ENCODE measurements around the gene CRAMP1.

Gene CRAMP1

GRCh38 chr16:1630450-1631213 is 18.5 kb downstream of the CRAMP1 start:
- no peaks in the 10 kb centered on the region for H3K27me3 ChIP-seq (ENCODE audit: insufficient read depth, low read length)
- H3K4me3 ChIP-seq (ENCODE audit: low read length) = no peak overlapping the region
- H3K4me1 ChIP-seq (ENCODE audit: insufficient read depth, low read length) = no peaks in the 10 kb centered on the region
- peaks cover 76% of the 10 kb centered on the region for H3K36me3 ChIP-seq (ENCODE audit: insufficient read depth, low read length)
- no peaks in the 10 kb centered on the region for H3K9me3 ChIP-seq (ENCODE audit: low read length)
- H2AFZ ChIP-seq (ENCODE audit: low read depth, low read length) = no peak overlapping the region

- Histone ChIP-seq H3K36me3 (ENCODE audit: insufficient read depth, low read length) (peaks cover 74% of the 10 kb centered on the region), H3K9me3 (ENCODE audit: low read length) (no peaks in the 10 kb centered on the region), H2AFZ (ENCODE audit: low read depth, low read length) (no peak overlapping the region)
Measured at GRCh38 chr16:1631230-1631629, 19.1 kb downstream of the CRAMP1 start.

GRCh38 chr16:1631931-1632637 is 19.9 kb downstream of the CRAMP1 start:
- Histone ChIP-seq H2AFZ (ENCODE audit: low read depth, low read length) (no peak overlapping the region), H3K4me1 (ENCODE audit: insufficient read depth, low read length) (no peaks in the 10 kb centered on the region), H3K27me3 (ENCODE audit: insufficient read depth, low read length) (no peaks in the 10 kb centered on the region), H3K4me3 (ENCODE audit: low read length) (no peak overlapping the region), H3K36me3 (ENCODE audit: insufficient read depth, low read length) (peaks cover 70% of the 10 kb centered on the region), H3K9me3 (ENCODE audit: low read length) (no peaks in the 10 kb centered on the region)

More at GRCh38 chr16:1631230-1631629, 19.1 kb downstream of the CRAMP1 start:
- Histone ChIP-seq H3K4me1 (ENCODE audit: insufficient read depth, low read length) (no peaks in the 10 kb centered on the region), H3K4me3 (ENCODE audit: low read length) (no peak overlapping the region), H3K27me3 (ENCODE audit: insufficient read depth, low read length) (no peaks in the 10 kb centered on the region)

- no peaks in the 10 kb centered on the region for H3K27me3 ChIP-seq (ENCODE audit: insufficient read depth, low read length)
- H3K36me3 ChIP-seq (ENCODE audit: insufficient read depth, low read length) = peaks cover 70% of the 10 kb centered on the region
- H2AFZ ChIP-seq (ENCODE audit: low read depth, low read length) = no peak overlapping the region
- no peaks in the 10 kb centered on the region for H3K9me3 ChIP-seq (ENCODE audit: low read length)
- H3K4me1 ChIP-seq (ENCODE audit: insufficient read depth, low read length) = no peaks in the 10 kb centered on the region
- H3K4me3 ChIP-seq (ENCODE audit: low read length) = no peak overlapping the region
Measured at GRCh38 chr16:1632638-1632970, 20.4 kb downstream of the CRAMP1 start.

GRCh38 chr16:1633310-1633709 is 21.1 kb downstream of the CRAMP1 start:
- no peak overlapping the region for H3K4me3 ChIP-seq (ENCODE audit: low read length)
- H3K4me1 ChIP-seq (ENCODE audit: insufficient read depth, low read length) = no peaks in the 10 kb centered on the region
- H2AFZ ChIP-seq (ENCODE audit: low read depth, low read length) = no peak overlapping the region
- H3K36me3 ChIP-seq (ENCODE audit: insufficient read depth, low read length) = peaks cover 76% of the 10 kb centered on the region
- H3K9me3 ChIP-seq (ENCODE audit: low read length) = no peaks in the 10 kb centered on the region
- no peaks in the 10 kb centered on the region for H3K27me3 ChIP-seq (ENCODE audit: insufficient read depth, low read length)

- H3K36me3 ChIP-seq (ENCODE audit: insufficient read depth, low read length) = peaks cover 82% of the 10 kb centered on the region
- no peaks in the 10 kb centered on the region for H3K9me3 ChIP-seq (ENCODE audit: low read length)
Measured at GRCh38 chr16:1634541-1634940, 22.4 kb downstream of the CRAMP1 start.

GRCh38 chr16:1635070-1635469 is 22.9 kb downstream of the CRAMP1 start:
- Histone ChIP-seq H3K4me3 (ENCODE audit: low read length) (no peak overlapping the region), H3K9me3 (ENCODE audit: low read length) (no peaks in the 10 kb centered on the region), H3K36me3 (ENCODE audit: insufficient read depth, low read length) (peaks cover 88% of the 10 kb centered on the region), H3K27me3 (ENCODE audit: insufficient read depth, low read length) (no peaks in the 10 kb centered on the region), H2AFZ (ENCODE audit: low read depth, low read length) (no peak overlapping the region), H3K4me1 (ENCODE audit: insufficient read depth, low read length) (peaks cover 4% of the 10 kb centered on the region)

More at GRCh38 chr16:1634541-1634940, 22.4 kb downstream of the CRAMP1 start:
- H3K4me3 ChIP-seq (ENCODE audit: low read length) = no peak overlapping the region
- H3K27me3 ChIP-seq (ENCODE audit: insufficient read depth, low read length) = no peaks in the 10 kb centered on the region
- peaks cover 4% of the 10 kb centered on the region for H3K4me1 ChIP-seq (ENCODE audit: insufficient read depth, low read length)
- no peak overlapping the region for H2AFZ ChIP-seq (ENCODE audit: low read depth, low read length)

GRCh38 chr16:1637526-1637925 is 25.4 kb downstream of the CRAMP1 start:
- Histone ChIP-seq H3K4me1 (ENCODE audit: insufficient read depth, low read length) (peaks cover 4% of the 10 kb centered on the region), H3K36me3 (ENCODE audit: insufficient read depth, low read length) (peaks cover 89% of the 10 kb centered on the region), H3K9me3 (ENCODE audit: low read length) (no peaks in the 10 kb centered on the region), H3K4me3 (ENCODE audit: low read length) (no peak overlapping the region), H3K27me3 (ENCODE audit: insufficient read depth, low read length) (no peaks in the 10 kb centered on the region), H2AFZ (ENCODE audit: low read depth, low read length) (no peak overlapping the region)

GRCh38 chr16:1638757-1639156 is 26.6 kb downstream of the CRAMP1 start:
- peaks cover 4% of the 10 kb centered on the region for H3K4me1 ChIP-seq (ENCODE audit: insufficient read depth, low read length)
- no peak overlapping the region for H2AFZ ChIP-seq (ENCODE audit: low read depth, low read length)
- H3K36me3 ChIP-seq (ENCODE audit: insufficient read depth, low read length) = peaks cover 86% of the 10 kb centered on the region
- H3K9me3 ChIP-seq (ENCODE audit: low read length) = no peaks in the 10 kb centered on the region
- no peak overlapping the region for H3K4me3 ChIP-seq (ENCODE audit: low read length)
- H3K27me3 ChIP-seq (ENCODE audit: insufficient read depth, low read length) = no peaks in the 10 kb centered on the region

GRCh38 chr16:1639282-1639681 is 27.1 kb downstream of the CRAMP1 start:
- H3K27me3 ChIP-seq (ENCODE audit: insufficient read depth, low read length) = no peaks in the 10 kb centered on the region
- H3K9me3 ChIP-seq (ENCODE audit: low read length) = no peaks in the 10 kb centered on the region
- H3K4me1 ChIP-seq (ENCODE audit: insufficient read depth, low read length) = peaks cover 4% of the 10 kb centered on the region
- peaks cover 86% of the 10 kb centered on the region for H3K36me3 ChIP-seq (ENCODE audit: insufficient read depth, low read length)
- no peak overlapping the region for H2AFZ ChIP-seq (ENCODE audit: low read depth, low read length)
- H3K4me3 ChIP-seq (ENCODE audit: low read length) = no peak overlapping the region

- Histone ChIP-seq H2AFZ (ENCODE audit: low read depth, low read length) (no peak overlapping the region), H3K4me1 (ENCODE audit: insufficient read depth, low read length) (peaks cover 4% of the 10 kb centered on the region), H3K4me3 (ENCODE audit: low read length) (no peak overlapping the region), H3K9me3 (ENCODE audit: low read length) (no peaks in the 10 kb centered on the region), H3K36me3 (ENCODE audit: insufficient read depth, low read length) (peaks cover 86% of the 10 kb centered on the region), H3K27me3 (ENCODE audit: insufficient read depth, low read length) (no peaks in the 10 kb centered on the region)
Measured at GRCh38 chr16:1639860-1640259, 27.7 kb downstream of the CRAMP1 start.

- Histone ChIP-seq H3K27me3 (ENCODE audit: insufficient read depth, low read length) (no peaks in the 10 kb centered on the region), H3K36me3 (ENCODE audit: insufficient read depth, low read length) (peaks cover 84% of the 10 kb centered on the region), H3K4me3 (ENCODE audit: low read length) (no peak overlapping the region)
Measured at GRCh38 chr16:1640261-1640941, 28.2 kb downstream of the CRAMP1 start.

GRCh38 chr16:1641261-1641660 is 29.1 kb downstream of the CRAMP1 start:
- Histone ChIP-seq H2AFZ (ENCODE audit: low read depth, low read length) (no peak overlapping the region), H3K36me3 (ENCODE audit: insufficient read depth, low read length) (peaks cover 87% of the 10 kb centered on the region), H3K4me1 (ENCODE audit: insufficient read depth, low read length) (peaks cover 4% of the 10 kb centered on the region), H3K27me3 (ENCODE audit: insufficient read depth, low read length) (no peaks in the 10 kb centered on the region), H3K4me3 (ENCODE audit: low read length) (no peak overlapping the region), H3K9me3 (ENCODE audit: low read length) (no peaks in the 10 kb centered on the region)

More at GRCh38 chr16:1640261-1640941, 28.2 kb downstream of the CRAMP1 start:
- Histone ChIP-seq H2AFZ (ENCODE audit: low read depth, low read length) (no peak overlapping the region), H3K9me3 (ENCODE audit: low read length) (no peaks in the 10 kb centered on the region), H3K4me1 (ENCODE audit: insufficient read depth, low read length) (peaks cover 4% of the 10 kb centered on the region)

All from neuron (in vitro differentiated cells).